Epithelial cell of esophagus (primary cell): ENCODE results near the gene RSRC1.

Source experiments
- DNase-seq: peaks from one replicate; pipeline ENCODE4 v3.0.0; 2010; ENCODE audit warnings: low read depth
- H3K4me3 ChIP-seq: 2 replicates; pipeline ENCODE4 v1.5.1; 2011; ENCODE audit warnings: mild to moderate bottlenecking, low read length, control low read depth
- CTCF ChIP-seq: IDR thresholded peaks from 2 replicates; pipeline ENCODE4 v1.5.1; 2011; ENCODE audit warnings: low read depth, mild to moderate bottlenecking, low read length, control low read depth, inconsistent platforms; ENCODE audit not compliant: insufficient read depth; ENCODE audit errors: missing control alignments

Gene RSRC1

GRCh38 chr3:158105119-158105709, 4.7 kb upstream of the RSRC1 start:
- DNase-seq, result no peak
- H3K4me3 ChIP-seq, result peak overlapping the region; percentile 31
- TF ChIP-seq CTCF, result no peak

- peak; percentile 29 for DNase-seq
- no peak for TF ChIP-seq CTCF
- peak overlapping the region; percentile 31 for H3K4me3 ChIP-seq
Measured at GRCh38 chr3:158105710-158106253, 4.1 kb upstream of the RSRC1 start.

- no peak for DNase-seq
- H3K4me3 ChIP-seq, result no peak overlapping the region
Measured at GRCh38 chr3:158106766-158107471, 3.0 kb upstream of the RSRC1 start.

GRCh38 chr3:158107605-158108444, 2.1 kb upstream of the RSRC1 start:
- no peak for TF ChIP-seq CTCF
- no peak for DNase-seq
- no peak overlapping the region for H3K4me3 ChIP-seq

More at GRCh38 chr3:158106766-158107471, 3.0 kb upstream of the RSRC1 start:
- TF ChIP-seq CTCF, result no peak

- no peak overlapping the region for H3K4me3 ChIP-seq
- no peak for DNase-seq
- no peak for TF ChIP-seq CTCF
Measured at GRCh38 chr3:158108445-158108985, 1.4 kb upstream of the RSRC1 start.

GRCh38 chr3:158109295-158109803, 540 bp upstream of the RSRC1 start:
- TF ChIP-seq CTCF, result no peak
- peak overlapping the region; percentile 93 for H3K4me3 ChIP-seq
- no peak for DNase-seq
